ENCODE measurements around the gene AARSD1. TPM values are rescaled to one million over a fixed set of nuclear protein-coding genes. Genes with fewer than 3 reads are reported as not detected.
A peak's percentile ranks its signal among the peaks of the same experiment; 100 is the strongest.
"Not testable (repeated sequence)": the region's sequence is repeated elsewhere in the genome, so short reads cannot be mapped to it uniquely, and the experiment has no call there.

AARSD1 gene
- total RNA-seq, 4 donors from 2014 or later = 10.9 to 39.5 (median 26.3) TPM

DNA sequence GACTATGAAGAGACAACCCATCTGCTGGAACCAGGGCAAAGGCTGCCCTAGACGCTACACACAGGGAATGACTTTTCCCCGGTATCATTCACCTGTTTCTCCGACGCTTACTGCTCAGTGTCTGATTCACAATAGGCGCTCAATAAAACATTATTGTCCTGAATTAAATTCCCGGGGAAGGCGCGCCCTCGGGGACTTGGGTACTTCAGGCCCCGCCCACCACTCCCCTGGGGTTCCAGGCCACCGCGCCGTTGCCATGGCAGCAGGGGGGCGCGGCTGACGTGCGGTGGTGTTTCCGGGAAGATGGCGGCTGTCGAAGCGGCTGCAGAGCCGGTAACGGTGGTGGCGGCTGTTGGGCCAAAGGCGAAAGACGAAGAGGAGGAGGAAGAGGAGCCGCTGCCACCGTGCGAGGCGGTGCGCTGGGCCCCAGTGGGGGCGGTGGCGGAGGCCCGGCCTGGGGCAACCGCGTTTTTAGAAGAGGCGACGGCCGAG, 16.1 kb upstream of the AARSD1 start, which contains the start of gene RUNDC1:
RUNDC1 (plus strand) TSS at position 292 of the 492 bp plus-strand sequence; CDS start at position 304, 12 bp downstream.
- Histone ChIP-seq H3K27ac (peak within 1 kb of the TSS; percentile 35 to 92 (median 86)), H3K27me3 (no peaks in the 10 kb centered on the region), H3K9me3 (no peaks in the 10 kb centered on the region), H3K36me3 (peaks cover 0 to 18% of the 10 kb centered on the region in 2 donors), H3K4me1 (peaks cover 0 to 31% (median 11%) of the 10 kb centered on the region in 3 donors), H3K4me3 (peak within 1 kb of the TSS; percentile 72 to 98)
- TF ChIP-seq, protein P1, sequence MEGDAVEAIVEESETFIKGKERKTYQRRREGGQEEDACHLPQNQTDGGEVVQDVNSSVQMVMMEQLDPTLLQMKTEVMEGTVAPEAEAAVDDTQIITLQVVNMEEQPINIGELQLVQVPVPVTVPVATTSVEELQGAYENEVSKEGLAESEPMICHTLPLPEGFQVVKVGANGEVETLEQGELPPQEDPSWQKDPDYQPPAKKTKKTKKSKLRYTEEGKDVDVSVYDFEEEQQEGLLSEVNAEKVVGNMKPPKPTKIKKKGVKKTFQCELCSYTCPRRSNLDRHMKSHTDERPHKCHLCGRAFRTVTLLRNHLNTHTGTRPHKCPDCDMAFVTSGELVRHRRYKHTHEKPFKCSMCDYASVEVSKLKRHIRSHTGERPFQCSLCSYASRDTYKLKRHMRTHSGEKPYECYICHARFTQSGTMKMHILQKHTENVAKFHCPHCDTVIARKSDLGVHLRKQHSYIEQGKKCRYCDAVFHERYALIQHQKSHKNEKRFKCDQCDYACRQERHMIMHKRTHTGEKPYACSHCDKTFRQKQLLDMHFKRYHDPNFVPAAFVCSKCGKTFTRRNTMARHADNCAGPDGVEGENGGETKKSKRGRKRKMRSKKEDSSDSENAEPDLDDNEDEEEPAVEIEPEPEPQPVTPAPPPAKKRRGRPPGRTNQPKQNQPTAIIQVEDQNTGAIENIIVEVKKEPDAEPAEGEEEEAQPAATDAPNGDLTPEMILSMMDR (IDR thresholded peaks at IDR 0.05) = no peak
- TF ChIP-seq EP300 (IDR thresholded peaks at IDR 0.05) (no peak), POLR2AphosphoS5 (IDR thresholded peaks at IDR 0.05) (peak; percentile 61), POLR2A (IDR thresholded peaks at IDR 0.05) (peak; percentile 38 to 48)
- WGBS, 2 donors (ENCODE audit: low coverage in 1 of 2) = 0% methylated on average over 4 to 5 of the region's 39 CpGs
- peak; percentile 94 for ATAC-seq

DNA sequence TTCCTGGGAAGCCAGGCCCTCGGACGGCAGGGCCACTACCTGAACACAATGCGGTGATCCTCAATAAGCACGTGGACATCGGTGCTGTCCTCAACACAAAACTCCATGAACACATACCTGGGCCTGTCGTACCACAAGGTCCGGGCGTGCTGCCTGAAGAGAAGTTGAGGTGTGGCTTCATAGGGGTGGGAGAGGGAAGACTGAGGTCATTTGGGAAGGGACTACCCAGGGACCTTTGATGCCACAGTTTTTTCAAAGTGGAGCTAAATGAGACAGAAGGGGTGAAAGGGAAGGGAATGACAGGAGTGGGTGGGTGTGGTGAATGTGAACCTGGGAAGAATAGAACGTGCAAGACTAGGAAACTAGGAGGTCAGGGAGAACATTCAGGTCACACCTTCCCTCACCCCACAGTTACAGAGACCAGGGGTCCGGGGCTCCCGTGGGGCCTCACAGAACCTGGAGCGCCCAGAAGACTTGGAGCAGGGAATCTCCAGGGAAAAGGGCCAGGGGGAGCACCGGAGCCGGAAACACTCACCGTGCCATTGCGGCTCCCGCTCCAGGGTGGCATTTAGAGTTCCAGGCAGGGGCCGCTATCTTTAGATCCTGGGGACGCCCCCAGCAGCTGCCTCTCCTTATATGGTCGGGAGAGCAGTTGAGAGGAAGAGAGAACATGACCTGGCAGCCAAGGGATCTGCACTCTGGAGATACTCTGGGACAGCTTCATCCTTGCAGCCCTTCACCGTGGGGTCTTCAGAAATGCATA, 15.4 kb upstream of the AARSD1 start, which contains the start of gene PTGES3L:
PTGES3L (minus strand) TSS at position 570 of the 763 bp plus-strand sequence; CDS start at position 543, 27 bp downstream.
- ATAC-seq = peak; percentile 74
- Histone ChIP-seq H3K36me3 (peaks cover 0 to 12% of the 10 kb centered on the region in 2 donors), H3K4me1 (peaks cover 0 to 31% (median 11%) of the 10 kb centered on the region in 3 donors), H3K27ac (peak within 1 kb of the TSS; percentile 35 to 92 (median 86)), H3K4me3 (peak within 1 kb of the TSS; percentile 72 to 98), H3K27me3 (no peaks in the 10 kb centered on the region), H3K9me3 (no peaks in the 10 kb centered on the region)
- TF ChIP-seq EP300 (IDR thresholded peaks at IDR 0.05) (no peak), POLR2AphosphoS5 (IDR thresholded peaks at IDR 0.05) (peak; percentile 53), POLR2A (IDR thresholded peaks at IDR 0.05) (no peak)
- TF ChIP-seq, protein P1 (IDR thresholded peaks at IDR 0.05) = peak in 1 of 4 experiments; percentile 3
- WGBS, 2 donors (ENCODE audit: low coverage in 1 of 2) = 2 to 26% methylated on average over 6 to 18 of the region's 21 CpGs

DNA sequence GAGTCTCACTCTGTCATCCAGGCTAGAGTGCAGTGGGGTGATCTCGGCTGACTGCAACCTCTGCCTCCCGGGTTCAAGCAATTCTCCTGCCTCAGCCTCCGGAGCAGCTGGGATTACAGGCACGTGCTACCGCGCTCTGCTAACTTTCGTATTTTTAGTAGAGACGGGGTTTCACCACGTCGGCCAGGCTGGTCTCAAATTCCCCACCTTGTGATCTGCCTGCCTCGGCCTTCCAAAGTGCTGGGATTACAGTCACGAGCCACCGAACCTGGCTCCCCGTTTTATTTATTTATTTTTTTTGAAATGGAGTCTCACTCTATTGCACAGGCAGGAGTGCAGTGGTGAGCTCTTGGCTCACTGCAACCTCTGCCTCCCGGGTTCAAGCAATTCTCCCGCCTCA, 11.4 kb upstream of the AARSD1 start:
- H3K36me3 ChIP-seq, H3K27ac ChIP-seq, ATAC-seq, H3K9me3 ChIP-seq, H3K27me3 ChIP-seq, H3K4me3 ChIP-seq: not testable (repeated sequence)
- H3K4me1 ChIP-seq = peaks cover 0 to 14% (median 3%) of the 10 kb centered on the region in 3 donors
- 82 to 97% methylated on average over 7 to 15 of the region's 16 CpGs for WGBS, 2 donors (ENCODE audit: low coverage in 1 of 2)

DNA sequence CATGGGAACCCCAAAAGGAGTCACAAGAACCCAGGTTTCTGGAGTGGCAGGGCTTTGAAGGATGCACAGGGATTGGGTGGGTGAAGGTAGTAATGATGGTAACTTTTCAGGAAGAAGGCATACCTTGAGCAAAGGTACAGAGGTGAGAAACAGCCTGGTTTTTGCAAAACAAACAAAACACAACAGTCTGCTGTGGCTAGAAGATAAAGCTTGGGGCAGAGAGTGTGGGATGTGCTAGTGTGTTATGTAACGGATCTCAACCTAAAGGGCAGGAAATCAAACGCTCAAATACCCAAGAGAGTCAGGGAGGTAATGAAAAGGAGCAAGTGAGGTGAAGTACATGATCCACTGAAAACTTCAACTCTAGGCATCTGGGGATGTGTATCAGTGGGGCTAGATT, 11.0 kb upstream of the AARSD1 start:
- Histone ChIP-seq H3K4me3 (no peak overlapping the region), H3K4me1 (peaks cover 0 to 14% (median 3%) of the 10 kb centered on the region in 3 donors), H3K27me3 (no peaks in the 10 kb centered on the region), H3K36me3 (no peaks in the 10 kb centered on the region), H3K27ac (no peak overlapping the region), H3K9me3 (no peaks in the 10 kb centered on the region)
- TF ChIP-seq POLR2AphosphoS5 (IDR thresholded peaks at IDR 0.05) (no peak), POLR2A (IDR thresholded peaks at IDR 0.05) (no peak)
- TF ChIP-seq, protein P1 (IDR thresholded peaks at IDR 0.05) = no peak
- no peak for ATAC-seq
- 17 to 45% methylated on average over 2 of the region's 2 CpGs for WGBS, 2 donors (ENCODE audit: low coverage in 1 of 2)

DNA sequence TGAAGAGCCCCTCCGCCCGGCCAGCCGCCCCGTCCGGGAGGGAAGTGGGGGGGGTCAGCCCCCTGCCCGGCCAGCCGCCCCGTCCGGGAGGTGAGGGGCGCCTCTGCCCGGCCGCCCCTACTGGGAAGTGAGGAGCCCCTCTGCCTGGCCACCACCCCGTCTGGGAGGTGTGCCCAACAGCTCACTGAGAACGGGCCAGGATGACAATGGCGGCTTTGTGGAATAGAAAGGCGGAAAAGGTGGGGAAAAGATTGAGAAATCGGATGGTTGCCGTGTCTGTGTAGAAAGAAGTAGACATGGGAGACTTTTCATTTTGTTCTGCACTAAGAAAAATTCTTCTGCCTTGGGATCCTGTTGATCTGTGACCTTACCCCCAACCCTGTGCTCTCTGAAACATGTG, 9.1 kb upstream of the AARSD1 start:
- H3K9me3 ChIP-seq, H3K4me1 ChIP-seq, H3K36me3 ChIP-seq, H3K4me3 ChIP-seq, ATAC-seq, H3K27ac ChIP-seq, H3K27me3 ChIP-seq: not testable (repeated sequence)
- no CpG with 5 or more reads among the region's 18 CpGs for whole genome bisulfite sequencing, 2 donors (ENCODE audit: low coverage in 1 of 2)

DNA sequence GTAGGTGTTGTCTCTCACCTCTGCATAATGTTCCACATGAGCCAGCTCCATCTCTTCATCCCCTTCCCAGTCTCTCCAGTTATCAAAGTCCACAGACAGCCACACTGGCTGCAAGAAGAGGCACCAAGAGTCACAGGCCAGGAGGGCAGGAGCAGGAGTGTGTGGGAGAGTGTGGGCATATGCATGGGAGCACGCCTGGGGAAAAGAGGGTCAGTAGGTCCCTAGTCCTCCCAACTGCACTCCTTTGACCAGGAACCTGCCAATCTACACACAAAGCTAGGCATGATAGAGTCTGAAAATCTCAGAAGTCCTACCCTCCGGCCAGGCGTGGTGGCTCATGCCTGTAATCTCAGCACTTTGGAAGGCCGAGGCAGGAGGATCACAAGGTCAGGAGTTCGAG, 7.3 kb upstream of the AARSD1 start:
- TF ChIP-seq POLR2A (IDR thresholded peaks at IDR 0.05) (no peak), POLR2AphosphoS5 (IDR thresholded peaks at IDR 0.05) (no peak), EP300 (IDR thresholded peaks at IDR 0.05) (no peak)
- TF ChIP-seq, protein P1 (IDR thresholded peaks at IDR 0.05) = no peak
- no peaks in the 10 kb centered on the region for H3K9me3 ChIP-seq
- H3K27ac ChIP-seq = no peak overlapping the region
- no peaks in the 10 kb centered on the region for H3K4me1 ChIP-seq
- H3K27me3 ChIP-seq = no peaks in the 10 kb centered on the region
- WGBS, 2 donors (ENCODE audit: low coverage in 1 of 2) = 60% methylated on average over 1 of the region's 5 CpGs; no CpG with 5 or more reads in 1 of the 2 donors
- no peak overlapping the region for H3K4me3 ChIP-seq
- no peak for ATAC-seq
- no peaks in the 10 kb centered on the region for H3K36me3 ChIP-seq
